Gastrocnemius medialis (tissue), 4 donors: ENCODE results near the gene CLCA1.

Source experiments
- CTCF ChIP-seq, 5 experiments: fragments of 450-650 bp in 3 of 5; fragments of 200-600 bp in 2 of 5; sonication (generic) in 2 of 5; IDR thresholded peaks in 4 of 5; conservative IDR thresholded peaks in 1 of 5; 1 replicate in 4 of 5; 2 replicates in 1 of 5; pipeline ENCODE4 v1.5.1; 2016 to 2019; ENCODE audit warnings: antibody characterized with exemption in 5 of 5, mild to moderate bottlenecking in 3 of 5, moderate library complexity in 3 of 5
- POLR2A ChIP-seq, 2 donors: fragments of 450-650 bp; IDR thresholded peaks; one replicate each; pipeline ENCODE4 v1.6.1; 2017; ENCODE audit warnings: antibody characterized with exemption in 2 of 2, mild to moderate bottlenecking in 2 of 2, moderate library complexity in 2 of 2

- TF ChIP-seq CTCF (IDR thresholded peaks at IDR 0.05 in 4 of 5, conservative IDR thresholded peaks at IDR 0.05 in 1 of 5) (no peak), POLR2A (IDR thresholded peaks at IDR 0.05) (no peak)
Observed at GRCh38 chr1:86489242-86489878, 20.6 kb downstream of the CLCA1 start.
